Renal cortical epithelial cell (primary cell): ENCODE results near the gene FBXO46. TPM values are rescaled to one million over a fixed set of nuclear protein-coding genes. Genes with fewer than 3 reads are reported as not detected.
A peak's percentile ranks its signal among the peaks of the same experiment; 100 is the strongest.

ENCODE experiments used
- DNase-seq: peaks from one replicate; pipeline ENCODE4 v3.0.0-alpha.2; 2011; ENCODE audit warnings: low read depth
- total RNA-seq: library from RNA; depleted of rRNA; stranded (reverse); fragments of >200 nt; gene quantifications from 2 replicates; pipeline ENCODE4 v1.2.3, GENCODE V29; 2014

FBXO46 gene, protein sequence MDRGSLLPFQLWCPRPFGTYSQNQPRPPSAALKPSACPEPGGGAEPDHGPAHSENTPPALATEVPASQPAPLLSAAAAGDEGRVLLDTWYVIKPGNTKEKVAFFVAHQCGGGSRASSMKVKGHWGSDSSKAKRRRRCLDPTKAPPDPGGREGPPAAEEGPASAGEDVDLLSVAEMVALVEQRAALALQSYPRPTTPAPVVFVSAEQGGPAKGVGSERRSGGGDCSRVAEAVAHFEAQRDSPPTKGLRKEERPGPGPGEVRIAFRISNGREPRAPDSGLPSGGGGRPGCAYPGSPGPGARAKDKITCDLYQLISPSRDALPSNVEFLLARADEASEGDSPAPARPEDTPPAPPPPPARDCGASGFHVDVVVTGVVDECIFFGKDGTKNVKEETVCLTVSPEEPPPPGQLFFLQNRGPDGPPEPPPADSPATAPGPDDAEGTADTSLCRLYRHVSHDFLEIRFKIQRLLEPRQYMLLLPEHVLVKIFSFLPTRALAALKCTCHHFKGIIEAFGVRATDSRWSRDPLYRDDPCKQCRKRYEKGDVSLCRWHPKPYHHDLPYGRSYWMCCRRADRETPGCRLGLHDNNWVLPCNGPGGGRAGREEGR
- 4.5 and 9.0 TPM in 2 replicates for total RNA-seq

DNA sequence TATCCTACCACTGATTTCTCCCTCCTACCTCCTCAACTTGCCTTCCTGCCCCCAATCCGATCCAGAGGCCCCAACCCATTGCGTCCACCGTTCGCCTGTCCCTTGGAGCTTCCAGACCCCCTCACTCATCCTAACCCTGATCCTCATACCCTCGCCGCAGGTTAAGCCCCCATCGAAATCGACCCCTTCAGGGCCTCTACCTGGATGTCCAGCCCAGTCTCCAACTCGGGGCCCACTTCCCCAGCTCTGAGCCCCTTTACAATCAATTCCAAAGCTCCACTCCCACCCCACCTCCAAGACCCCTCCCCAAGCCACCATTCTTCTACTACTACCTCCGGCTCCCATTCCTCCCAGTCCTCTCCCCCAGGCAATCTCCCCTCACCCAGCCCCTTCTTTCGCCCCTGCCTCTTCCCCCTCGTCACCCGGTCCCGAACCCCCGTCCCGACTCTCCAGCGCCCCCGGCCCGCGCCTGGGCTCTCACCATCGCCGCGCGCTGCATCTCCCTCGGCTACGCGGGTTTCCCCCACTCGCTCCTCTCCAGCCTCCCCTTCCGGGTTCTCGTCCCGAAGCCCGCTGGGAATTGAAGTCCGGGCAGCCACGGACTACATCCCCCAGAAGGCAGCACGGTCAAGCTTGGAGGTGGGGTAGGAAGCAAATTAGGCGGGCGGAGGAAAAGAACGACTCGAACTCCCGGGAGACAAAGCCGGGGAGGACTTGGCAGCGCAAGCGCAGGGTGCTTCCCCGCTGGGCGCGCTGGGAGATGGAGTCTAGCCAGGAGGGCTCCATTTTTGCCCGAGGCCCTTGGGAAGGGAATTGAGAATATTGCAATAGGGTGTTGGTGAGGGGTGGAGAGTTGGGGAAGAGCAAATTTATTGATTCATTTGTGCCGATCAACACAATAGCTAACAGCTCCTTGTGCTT is at the start of gene FBXO46:
Gene FBXO46, minus strand, starts transcription at position 529 of the 921 bp plus-strand sequence. CDS start 17,401 bp downstream, outside the sequence.
- peak; percentile 97 for DNase-seq

DNA sequence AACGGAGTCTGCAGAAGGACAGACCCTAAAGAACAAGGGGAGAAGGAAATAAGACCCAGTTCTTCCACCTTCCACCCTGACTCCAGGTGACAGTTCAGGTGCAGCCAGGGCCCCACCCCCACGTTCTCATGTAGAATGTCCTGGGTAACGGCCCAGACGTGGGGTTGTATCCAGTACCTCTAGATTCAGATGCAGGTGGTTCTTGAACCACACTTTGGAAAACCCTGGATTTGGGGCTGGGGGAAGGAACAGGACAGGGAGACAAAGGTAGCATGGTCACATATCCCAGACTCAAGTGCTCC is 49.4 kb upstream of the FBXO46 start:
- no peak for DNase-seq

DNA sequence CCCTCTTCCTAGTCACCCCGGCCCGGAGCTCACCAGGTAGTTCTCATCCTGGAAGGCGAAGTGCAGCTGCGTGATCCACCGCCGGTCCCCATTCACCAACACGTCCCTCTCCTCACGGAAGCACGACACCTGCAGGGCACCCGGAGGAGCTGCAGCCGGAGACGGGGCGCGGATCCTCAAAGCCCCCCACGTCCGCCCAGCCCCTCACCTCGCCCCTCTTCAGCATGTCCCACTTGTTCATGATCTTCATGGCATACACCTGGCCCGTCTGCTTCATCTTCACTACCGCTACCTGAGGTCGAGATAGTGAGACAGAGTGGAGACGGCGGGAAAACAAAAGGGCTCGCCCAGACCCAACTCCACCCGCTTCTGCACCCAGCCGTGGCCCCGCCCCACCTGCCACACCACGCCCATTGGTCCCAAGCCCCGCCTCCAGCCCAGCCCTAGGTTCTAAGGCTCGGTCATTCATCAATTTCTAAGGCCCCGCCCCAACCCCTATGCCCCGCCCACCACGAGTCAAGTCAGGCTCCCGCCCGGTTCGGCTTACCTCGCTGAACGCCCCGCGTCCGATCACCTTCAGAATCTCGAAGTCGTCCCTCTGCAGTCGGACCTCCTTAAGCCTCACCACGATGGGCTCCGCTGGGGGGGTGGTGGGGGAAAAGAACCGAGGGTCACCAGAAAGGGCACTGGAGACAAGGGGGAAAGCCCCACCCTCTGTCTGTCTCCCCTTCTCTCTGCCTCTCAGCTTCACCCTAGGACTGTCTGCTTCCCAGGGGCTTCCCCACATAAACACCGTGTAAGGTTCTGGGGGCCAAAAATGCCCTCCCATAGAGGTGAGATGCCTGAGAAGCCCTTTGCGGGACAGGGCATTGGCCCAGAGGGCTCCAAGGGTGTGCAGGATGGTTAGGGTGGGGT is 48.8 kb upstream of the FBXO46 start:
- peak; percentile 69 for DNase-seq

DNA sequence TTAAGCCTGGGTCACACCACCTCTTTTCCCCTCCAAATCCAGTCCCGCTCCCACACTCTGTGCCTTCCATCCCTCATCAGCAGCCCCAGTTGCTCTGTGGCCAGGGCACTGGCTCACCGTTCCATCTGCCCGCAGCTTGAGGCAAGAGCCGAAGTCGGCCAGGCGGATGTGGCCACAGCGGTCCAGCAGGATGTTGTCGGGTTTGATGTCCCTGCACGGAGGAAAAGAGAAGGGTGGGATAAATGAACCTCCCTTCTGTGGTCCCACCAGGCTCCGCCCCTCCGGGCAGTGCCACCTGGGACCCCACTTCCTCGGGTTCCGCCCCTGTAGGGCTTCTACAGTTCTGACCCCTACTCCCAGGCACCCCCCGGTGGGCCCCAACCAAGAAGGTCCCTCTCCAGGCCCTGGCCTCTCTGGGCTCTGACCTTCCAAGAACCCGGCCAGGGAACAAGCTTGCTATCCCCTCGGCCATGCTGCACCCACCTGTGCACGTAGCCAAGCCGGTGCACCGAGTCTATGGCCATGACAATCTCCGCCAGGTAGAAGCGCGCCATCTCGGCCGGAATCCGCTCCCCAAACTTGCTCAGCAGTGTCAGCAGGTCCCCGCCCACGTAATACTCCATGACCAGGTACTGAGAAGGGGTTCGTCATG is 47.4 kb upstream of the FBXO46 start:
- no peak for DNase-seq

DNA sequence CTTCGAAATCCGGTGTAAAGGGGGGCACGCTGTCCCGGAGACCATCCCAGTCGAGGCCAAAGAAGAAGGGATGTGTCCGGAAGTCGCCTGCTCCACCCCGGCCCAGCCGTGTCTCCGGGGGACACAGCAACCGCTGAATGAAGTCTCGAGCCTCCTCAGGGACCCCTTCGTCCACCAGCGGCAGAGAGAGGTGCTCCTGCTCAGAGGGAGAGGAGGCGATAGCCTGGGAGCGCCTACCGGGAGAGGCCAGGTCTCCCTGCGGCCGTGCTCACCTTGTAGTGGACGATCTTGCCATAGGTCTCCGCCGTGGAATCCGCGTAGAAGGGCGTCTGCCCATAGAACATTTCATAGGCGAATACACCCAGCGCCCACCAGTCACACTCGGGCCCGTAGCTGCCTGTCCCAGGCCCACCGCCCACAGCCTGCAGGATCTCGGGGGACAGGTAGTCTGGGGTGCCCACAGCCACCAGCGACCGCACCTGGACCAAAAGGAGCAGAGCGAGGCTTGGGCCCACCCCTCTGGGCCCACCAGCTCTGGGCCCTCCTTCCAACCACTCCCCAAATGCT is 46.8 kb upstream of the FBXO46 start:
- DNase-seq, result no peak

DNA sequence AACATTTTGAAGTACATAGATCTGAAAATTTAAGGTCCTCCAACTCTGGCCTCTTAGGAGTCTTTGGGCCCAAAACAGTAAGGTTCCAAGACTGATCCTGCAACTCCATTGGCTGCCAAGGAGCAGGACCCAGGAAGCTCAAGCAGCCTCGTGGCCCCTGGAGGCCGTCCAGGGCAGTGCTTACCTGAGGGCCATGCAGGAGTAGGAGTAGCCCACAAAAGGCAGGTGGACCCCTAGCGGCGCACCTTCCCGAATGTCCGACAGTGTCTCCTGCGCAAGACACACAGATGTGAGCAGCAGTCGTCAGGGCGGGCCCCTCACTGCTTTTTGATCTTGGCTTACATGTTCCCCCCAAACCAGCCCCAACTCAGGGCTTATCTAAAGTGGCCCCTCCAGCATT is 44.1 kb upstream of the FBXO46 start:
- no peak for DNase-seq

DNA sequence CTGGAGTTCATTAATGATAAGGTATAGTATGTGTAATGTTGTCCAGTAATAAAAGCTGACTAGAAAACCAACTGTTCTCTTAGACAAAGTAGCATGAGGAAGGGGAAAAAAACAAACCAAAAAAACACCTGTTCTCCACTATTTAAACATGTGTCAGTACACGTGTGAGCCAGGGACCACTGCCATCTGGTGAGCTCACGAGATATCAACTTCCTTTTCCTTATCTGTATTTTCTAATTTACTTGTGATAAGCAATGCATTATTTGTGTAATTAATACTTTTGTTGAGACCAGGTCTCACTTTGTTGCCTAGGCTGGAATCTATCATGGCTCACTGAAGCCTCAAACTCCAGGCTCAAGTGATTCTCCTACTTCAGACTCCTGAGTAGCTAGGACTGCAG is 42.7 kb upstream of the FBXO46 start:
- no peak for DNase-seq

DNA sequence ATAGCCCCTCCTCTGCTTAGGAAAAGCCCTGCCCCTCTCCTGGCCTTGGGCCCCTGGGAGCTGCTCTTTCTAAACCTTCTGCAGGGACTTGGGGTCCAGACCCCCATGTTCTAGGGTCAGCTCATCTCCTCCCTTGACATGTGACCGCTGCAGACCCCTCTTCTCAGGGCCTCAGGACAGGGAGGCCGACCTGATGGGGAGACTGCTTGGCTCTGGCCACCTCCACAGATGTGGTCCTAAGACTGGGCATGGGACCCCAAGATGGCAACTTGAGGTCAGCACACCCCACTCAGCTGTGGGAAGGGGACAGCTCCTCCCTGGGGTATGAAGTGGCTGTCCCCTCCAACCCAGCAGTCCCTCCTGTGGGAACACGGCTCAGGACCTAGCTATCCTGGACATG is 42.2 kb upstream of the FBXO46 start:
- no peak for DNase-seq

DNA sequence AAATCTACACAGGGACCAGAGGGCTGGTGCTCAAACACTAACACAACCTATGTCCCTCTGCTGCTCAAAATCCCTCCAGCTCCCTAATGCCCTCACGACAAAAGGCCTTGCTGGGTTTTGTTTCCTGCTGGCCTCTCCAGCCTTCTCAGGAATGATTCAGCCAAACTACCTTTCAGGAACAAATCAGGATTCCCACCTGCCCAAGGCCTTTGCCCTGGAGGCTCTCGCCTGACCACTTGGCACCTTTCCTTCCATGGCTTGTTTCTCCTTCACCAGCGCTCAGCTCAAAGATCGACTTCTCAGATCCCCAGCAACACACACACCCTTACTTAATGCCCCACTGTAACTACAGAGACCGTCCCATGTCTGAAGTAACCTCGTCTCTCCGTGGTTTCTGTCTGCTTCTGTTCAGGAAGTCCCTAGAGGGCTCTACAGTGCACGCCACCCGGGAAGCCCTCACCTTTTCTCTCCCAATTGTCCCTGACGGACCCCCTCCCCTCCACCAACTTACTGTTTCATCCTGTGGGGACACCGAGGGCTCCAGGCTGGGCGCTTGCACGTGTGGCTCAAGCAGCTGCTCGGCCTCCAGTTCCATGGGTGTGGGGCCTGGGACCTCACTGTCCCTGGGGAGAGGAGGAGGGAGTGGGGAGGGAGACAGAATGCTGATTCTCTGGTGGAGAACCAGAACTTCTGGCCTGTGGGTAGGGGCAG is 41.6 kb upstream of the FBXO46 start:
- DNase-seq, result no peak

- no peak for DNase-seq
Measured at GRCh38 chr19:45771311-45771933, 40.7 kb upstream of the FBXO46 start.

DNA sequence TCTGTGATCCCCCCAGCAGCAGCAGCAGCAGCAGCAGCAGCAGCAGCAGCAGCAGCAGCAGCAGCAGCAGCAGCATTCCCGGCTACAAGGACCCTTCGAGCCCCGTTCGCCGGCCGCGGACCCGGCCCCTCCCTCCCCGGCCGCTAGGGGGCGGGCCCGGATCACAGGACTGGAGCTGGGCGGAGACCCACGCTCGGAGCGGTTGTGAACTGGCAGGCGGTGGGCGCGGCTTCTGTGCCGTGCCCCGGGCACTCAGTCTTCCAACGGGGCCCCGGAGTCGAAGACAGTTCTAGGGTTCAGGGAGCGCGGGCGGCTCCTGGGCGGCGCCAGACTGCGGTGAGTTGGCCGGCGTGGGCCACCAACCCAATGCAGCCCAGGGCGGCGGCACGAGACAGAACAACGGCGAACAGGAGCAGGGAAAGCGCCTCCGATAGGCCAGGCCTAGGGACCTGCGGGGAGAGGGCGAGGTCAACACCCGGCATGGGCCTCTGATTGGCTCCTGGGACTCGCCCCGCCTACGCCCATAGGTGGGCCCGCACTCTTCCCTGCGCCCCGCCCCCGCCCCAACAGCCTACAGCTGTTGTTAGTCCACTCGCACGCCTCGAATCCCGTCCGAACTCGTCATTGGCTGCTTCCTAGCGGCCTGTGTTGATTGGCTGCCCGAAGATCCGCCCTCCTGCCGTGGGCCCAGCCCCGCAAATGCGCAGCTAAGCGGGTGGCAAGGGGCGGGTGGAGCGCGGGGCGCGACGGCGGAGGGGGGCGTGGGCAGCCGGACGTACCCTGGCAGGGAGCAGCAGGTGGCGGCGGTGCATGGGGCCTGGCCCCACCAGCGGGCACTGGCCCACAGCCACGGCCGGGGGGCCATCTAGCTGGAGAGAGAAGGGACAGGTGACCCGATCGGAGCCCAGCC is 39.8 kb upstream of the FBXO46 start:
- DNase-seq, result peak; percentile 95

DNA sequence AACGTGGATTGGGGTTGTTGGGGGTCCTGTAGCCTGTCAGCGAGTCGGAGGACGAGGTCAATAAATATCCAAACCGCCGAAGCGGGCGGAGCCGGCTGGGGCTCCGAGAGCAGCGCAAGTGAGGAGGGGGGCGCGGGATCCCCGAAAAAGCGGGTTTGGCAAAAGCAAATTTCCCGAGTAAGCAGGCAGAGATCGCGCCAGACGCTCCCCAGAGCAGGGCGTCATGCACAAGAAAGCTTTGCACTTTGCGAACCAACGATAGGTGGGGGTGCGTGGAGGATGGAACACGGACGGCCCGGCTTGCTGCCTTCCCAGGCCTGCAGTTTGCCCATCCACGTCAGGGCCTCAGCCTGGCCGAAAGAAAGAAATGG is 39.1 kb upstream of the FBXO46 start:
- DNase-seq, result peak; percentile 21

GRCh38 chr19:45768984-45769782 is 38.5 kb upstream of the FBXO46 start, which contains the start of gene SIX5:
SIX5 (minus strand) TSS chr19:45769252; CDS start chr19:45768844, 408 bp downstream.
- DNase-seq, result peak; percentile 89

DNA sequence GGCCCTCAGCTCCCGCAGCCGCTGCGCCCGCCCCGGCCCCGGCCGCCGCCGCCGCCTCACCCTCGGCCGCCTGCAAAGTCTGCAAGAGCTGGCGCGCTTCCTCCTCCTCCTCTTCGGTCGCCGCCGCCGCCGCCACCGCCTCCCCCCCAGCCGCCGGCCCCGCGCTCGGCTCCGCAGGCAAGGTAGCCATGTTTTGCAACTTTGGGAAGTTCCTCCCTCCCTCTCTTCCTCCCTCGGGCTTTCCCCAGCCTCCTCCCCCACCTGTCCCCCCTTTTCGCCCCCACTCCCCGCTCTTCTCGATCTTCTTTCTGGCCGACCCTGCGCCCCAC is 37.9 kb upstream of the FBXO46 start:
- DNase-seq, result no peak

DNA sequence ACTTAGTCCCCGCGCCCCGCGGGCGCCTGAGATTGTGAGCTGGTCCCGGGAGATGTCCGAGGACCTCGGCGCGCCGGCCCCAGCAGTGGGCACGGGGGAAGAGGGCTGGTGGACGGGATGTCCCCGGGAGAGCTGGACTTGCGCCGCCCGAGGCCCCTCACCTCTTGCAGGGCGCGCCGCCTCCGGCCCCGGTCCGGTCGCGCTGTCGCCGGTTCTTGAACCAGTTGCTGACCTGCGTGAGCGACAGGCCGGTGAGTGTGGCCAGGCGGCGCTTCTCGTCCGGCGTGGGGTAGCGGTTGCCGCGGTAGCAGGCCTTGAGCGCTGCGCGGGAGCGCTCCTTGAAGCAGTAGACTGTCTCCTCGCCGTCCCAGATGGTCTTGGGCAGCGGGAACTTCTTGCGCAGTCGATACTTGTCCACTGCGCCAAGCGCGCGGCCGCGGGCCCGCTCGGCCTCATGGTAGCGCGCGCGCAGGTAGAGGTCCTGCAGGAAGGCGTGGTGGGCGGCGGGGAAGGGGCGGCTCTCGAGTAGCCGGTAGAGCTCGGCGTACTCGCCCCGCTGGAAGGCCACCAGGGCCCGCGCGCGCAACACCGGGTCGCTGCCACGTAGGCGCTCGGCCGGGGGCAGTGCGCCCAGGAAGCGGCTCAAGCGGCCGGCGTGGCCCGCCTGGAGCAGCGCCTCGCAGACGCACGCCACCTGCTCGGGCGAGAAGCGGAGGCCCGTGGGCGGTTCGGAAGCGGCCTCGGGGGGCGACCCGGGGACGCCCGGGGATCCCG is 37.4 kb upstream of the FBXO46 start:
- peak; percentile 41 for DNase-seq

- DNase-seq, result peak; percentile 71
Measured at GRCh38 chr19:45767410-45767880, 36.7 kb upstream of the FBXO46 start.

GRCh38 chr19:45766869-45767346 is 36.2 kb upstream of the FBXO46 start:
- no peak for DNase-seq
